HTERT RPE-1 (cell line): ENCODE data around the gene MCTP1.

ENCODE experiments used
- in situ Hi-C: fragments of 300-500 bp; cut with MboI; formaldehyde crosslinking; loops from 4 replicates; pipeline ENCODE4 v1.14.3; 2020; ENCODE audit warnings: low sequenced_read_pairs

MCTP1 gene

GRCh38 chr5:95284572-95285408 lies at the start of gene MCTP1:
TSS of gene MCTP1 (minus strand) at chr5:95285094.
- in situ Hi-C loops: no loop called here

- in situ Hi-C loops: no loop called here
These were observed 47.3 kb upstream of the MCTP1 start for GRCh38 chr5:95332158-95332557.

- in situ Hi-C loops: no loop called here
These were observed 46.5 kb upstream of the MCTP1 start for GRCh38 chr5:95331358-95331757.

GRCh38 chr5:95327211-95327610 lies 42.3 kb upstream of the MCTP1 start:
- in situ Hi-C loops: no loop called here

GRCh38 chr5:95317687-95318086 lies 32.8 kb upstream of the MCTP1 start:
- in situ Hi-C loops: no loop called here

- in situ Hi-C loops: no loop called here
These were observed 32.2 kb upstream of the MCTP1 start for GRCh38 chr5:95317085-95317484.

- in situ Hi-C loops: no loop called here
These were observed 19.8 kb upstream of the MCTP1 start for GRCh38 chr5:95304711-95305110.

GRCh38 chr5:95298651-95299050 lies 13.8 kb upstream of the MCTP1 start:
- in situ Hi-C loops: no loop called here

GRCh38 chr5:95296291-95296690 lies 11.4 kb upstream of the MCTP1 start:
- in situ Hi-C loops: no loop called here

- in situ Hi-C loops: no loop called here
These were observed 488 bp upstream of the MCTP1 start for GRCh38 chr5:95285409-95285755.

GRCh38 chr5:95283761-95284571 lies 928 bp downstream of the MCTP1 start:
- in situ Hi-C loops: no loop called here

- in situ Hi-C loops: no loop called here
These were observed 1.8 kb downstream of the MCTP1 start for GRCh38 chr5:95283022-95283615.

- in situ Hi-C loops: no loop called here
These were observed 3.7 kb downstream of the MCTP1 start for GRCh38 chr5:95281226-95281625.

GRCh38 chr5:95280401-95281095 lies 4.3 kb downstream of the MCTP1 start:
- in situ Hi-C loops: no loop called here

- in situ Hi-C loops: loop anchor here (25.0 kb wide), 1 partner anchor 312 kb away; no protein-coding TSS in a partner anchor
These were observed 10.9 kb downstream of the MCTP1 start for GRCh38 chr5:95274011-95274410.

- in situ Hi-C loops: loop anchor here (25.0 kb wide), 1 partner anchor 310 kb away; no protein-coding TSS in a partner anchor
These were observed 12.5 kb downstream of the MCTP1 start for GRCh38 chr5:95272316-95272929.

- in situ Hi-C loops: loop anchor here (25.0 kb wide), 1 partner anchor 301 kb away; no protein-coding TSS in a partner anchor
These were observed 21.8 kb downstream of the MCTP1 start for GRCh38 chr5:95262933-95263660.

- in situ Hi-C loops: loop anchor here (25.0 kb wide), 1 partner anchor 299 kb away; no protein-coding TSS in a partner anchor
These were observed 23.3 kb downstream of the MCTP1 start for GRCh38 chr5:95261437-95262175.

GRCh38 chr5:95256991-95257390 lies 27.9 kb downstream of the MCTP1 start:
- in situ Hi-C loops: loop anchor here (25.0 kb wide), 1 partner anchor 295 kb away; no protein-coding TSS in a partner anchor
